Stimulated activated CD4-positive, alpha-beta T cell treated with anti-CD3 and anti-CD28 coated beads, Interleukin-12 subunit alpha, Interleukin-12 subunit beta, amount 100 ng/mL, for 4 hours (primary cell): ENCODE results near the gene PCDHA4.

Experiments
- DNase-seq: peaks from one replicate; pipeline ENCODE4 v3.0.0-alpha.2; 2020

Gene PCDHA4

DNA sequence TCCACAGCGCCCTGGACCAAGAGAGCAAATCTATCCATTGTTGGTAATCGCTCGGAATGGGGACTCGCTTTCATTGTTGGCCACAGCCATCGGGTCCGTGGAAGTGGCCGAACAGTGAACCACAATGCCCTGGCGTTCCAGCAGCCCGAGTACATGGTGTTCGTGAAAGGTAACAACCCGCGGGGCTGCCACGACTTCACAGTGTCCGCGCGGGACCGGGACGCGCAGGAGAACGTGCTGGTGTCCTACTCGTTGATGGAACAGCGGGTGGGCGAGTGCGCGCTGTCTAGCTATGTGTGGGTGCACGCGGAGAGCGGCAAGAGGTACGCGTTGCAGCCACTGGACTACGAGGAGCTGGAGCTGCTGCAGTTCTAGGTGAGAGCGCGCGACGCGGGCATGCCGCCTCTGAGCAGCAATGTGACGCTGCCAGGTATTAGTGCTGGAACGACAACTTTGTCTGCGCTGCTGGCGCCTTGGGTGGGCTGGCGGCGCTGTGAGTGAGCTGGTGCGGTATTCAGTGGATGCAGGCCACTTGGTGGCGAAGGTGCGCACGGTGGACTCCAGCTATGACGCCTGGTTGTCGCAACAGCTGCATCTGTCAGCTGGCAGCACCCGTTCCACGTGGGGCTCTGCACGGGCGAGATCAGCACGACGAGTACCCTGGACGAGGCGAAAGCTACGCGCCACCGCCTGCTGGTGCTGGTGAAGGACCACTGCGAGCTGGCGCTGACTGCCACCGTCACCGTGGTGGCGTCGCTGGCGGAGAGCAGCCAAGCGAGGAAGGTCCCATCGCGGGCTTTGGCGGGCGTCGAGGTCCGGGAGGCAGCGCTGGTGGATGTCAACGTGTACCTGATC is 55.8 kb downstream of the PCDHA4 start:
- no peak for DNase-seq
